Measurements from ENCODE around the gene NFATC3.

DNA sequence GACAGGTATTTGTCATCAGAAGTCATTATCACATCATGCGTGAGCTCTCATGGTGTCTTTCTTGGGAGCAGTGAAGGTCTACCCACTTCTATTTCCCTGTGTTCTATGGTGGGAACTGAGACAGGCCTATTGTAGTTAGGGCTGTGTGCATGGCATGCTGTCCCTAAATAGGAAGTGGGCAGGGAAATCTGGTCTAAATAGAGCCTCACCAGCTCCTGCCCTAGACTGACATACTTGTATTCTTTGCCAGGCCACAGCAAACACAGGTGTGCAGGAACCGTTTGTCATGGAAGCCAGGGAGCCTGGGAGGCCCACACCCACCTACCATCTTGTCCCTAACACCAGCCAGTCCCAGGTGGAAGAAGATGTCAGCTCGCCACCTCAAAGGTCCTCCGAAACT lies 189.3 kb downstream of the NFATC3 start:
- no peak for TF ChIP-seq SUZ12 (IDR thresholded peaks at IDR 0.05)
- no peak for TF ChIP-seq FOXM1 (IDR thresholded peaks at IDR 0.05; ENCODE audit: borderline replicate concordance)
- no peak for TF ChIP-seq BHLHE40 (IDR thresholded peaks at IDR 0.05; ENCODE audit: borderline replicate concordance)
- TF ChIP-seq FOXA1 (IDR thresholded peaks at IDR 0.05), result no peak
- no peak for TF ChIP-seq ZNF384 (IDR thresholded peaks at IDR 0.05)
- no peak for TF ChIP-seq SP1 (IDR thresholded peaks at IDR 0.05)
- TF ChIP-seq, protein P1, sequence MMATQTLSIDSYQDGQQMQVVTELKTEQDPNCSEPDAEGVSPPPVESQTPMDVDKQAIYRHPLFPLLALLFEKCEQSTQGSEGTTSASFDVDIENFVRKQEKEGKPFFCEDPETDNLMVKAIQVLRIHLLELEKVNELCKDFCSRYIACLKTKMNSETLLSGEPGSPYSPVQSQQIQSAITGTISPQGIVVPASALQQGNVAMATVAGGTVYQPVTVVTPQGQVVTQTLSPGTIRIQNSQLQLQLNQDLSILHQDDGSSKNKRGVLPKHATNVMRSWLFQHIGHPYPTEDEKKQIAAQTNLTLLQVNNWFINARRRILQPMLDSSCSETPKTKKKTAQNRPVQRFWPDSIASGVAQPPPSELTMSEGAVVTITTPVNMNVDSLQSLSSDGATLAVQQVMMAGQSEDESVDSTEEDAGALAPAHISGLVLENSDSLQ (IDR thresholded peaks at IDR 0.05), result no peak
- TF ChIP-seq FOXK2 (IDR thresholded peaks at IDR 0.05), result no peak
- TF ChIP-seq TARDBP (IDR thresholded peaks at IDR 0.05), result no peak
- TF ChIP-seq NFRKB (IDR thresholded peaks at IDR 0.05), result no peak

All from HEK293T (cell line).